K562 (cell line): Measurements from ENCODE around the gene SLC22A3. TPM values are rescaled to one million over a fixed set of nuclear protein-coding genes. Genes with fewer than 3 reads are reported as not detected.

ENCODE experiments used
- ATAC-seq: fragments of 200-7000 bp; cut with Tn5 transposase; 3 replicates; pipeline ENCODE4 v1.9.1; 2020; ENCODE audit warnings: moderate library complexity
- Bru-seq: library from RNA; stranded (reverse); fragments of 400-500 nt; gene quantifications from one replicate; lab custom pipeline; 2021; lab: Mats Ljungman, UMichigan
- BruChase-seq, 2 experiments: library from RNA; stranded (reverse); fragments of 400-500 nt; gene quantifications; one replicate each; lab custom pipeline; 2021; lab: Mats Ljungman, UMichigan
- BruUV-seq: library from RNA; stranded (reverse); fragments of 400-500 nt; replicated peaks from 2 replicates; lab custom pipeline; 2021; lab: Mats Ljungman, UMichigan
- CTCF ChIA-PET: fragments of 300-600 bp; formaldehyde crosslinking; extraction: SDS; loops from one replicate; lab custom pipeline; 2021; ENCODE audit warnings: low intra/inter-chr PET ratio; lab: Yijun Ruan, JAX
- POLR2A ChIA-PET: fragments of 300-600, 350-650 bp; sonication (Branson Sonifier 250); formaldehyde crosslinking; extraction: SDS; loops from one replicate; lab custom pipeline; 2021; ENCODE audit warnings: antibody characterized with exemption, inconsistent platforms; lab: Yijun Ruan, JAX
- DNase-seq, 4 experiments: peaks; one replicate each; pipeline versions ENCODE4 v3.0.0 to v3.0.0-alpha.2; 2011 to 2018; ENCODE audit warnings: low spot score in 3 of 4, mixed read lengths in 3 of 4; ENCODE audit errors: extremely low read depth in 1 of 4
- FAIRE-seq: peaks from 2 replicates; lab custom pipeline; 2011; peaks lifted over from hg19 to GRCh38; lab: Jason Lieb, UNC
- H2AFZ ChIP-seq: 2 replicates; pipeline ENCODE4 v1.6.0; 2011; ENCODE audit warnings: low read depth, low read length, control low read depth, inconsistent platforms
- H3K27ac ChIP-seq: fragments of 200-600 bp; 3 replicates; pipeline ENCODE4 v1.8.0; 2011; ENCODE audit warnings: low read depth, mild to moderate bottlenecking, control low read depth, inconsistent platforms, low read length, moderate library complexity, mixed read lengths; ENCODE audit errors: extremely low read depth
- H3K27me3 ChIP-seq, 2 experiments: fragments of 300-600 bp in 1 of 2; 2 replicates in 1 of 2; 3 replicates in 1 of 2; pipeline versions ENCODE4 v1.6.0 to v1.8.0; 2011; ENCODE audit warnings: inconsistent platforms in 2 of 2, low read length in 2 of 2, mild to moderate bottlenecking in 1 of 2, mixed read lengths in 1 of 2, moderate library complexity in 1 of 2; ENCODE audit not compliant: control insufficient read depth in 2 of 2, insufficient read depth in 2 of 2
- H3K36me3 ChIP-seq: fragments of 300-600 bp; 3 replicates; pipeline ENCODE4 v1.8.0; 2011; ENCODE audit warnings: mild to moderate bottlenecking, low read length, inconsistent platforms; ENCODE audit not compliant: control insufficient read depth, insufficient read depth
- H3K4me1 ChIP-seq, 2 experiments: fragments of 200-600 bp in 1 of 2; replicated peaks in 1 of 2; 2 replicates in 1 of 2; 3 replicates in 1 of 2; pipeline versions ENCODE4 v1.5.1 to v1.8.0; 2011; ENCODE audit warnings: inconsistent platforms in 2 of 2, low read length in 2 of 2, mild to moderate bottlenecking in 1 of 2, mixed read lengths in 1 of 2, moderate library complexity in 1 of 2; ENCODE audit not compliant: control insufficient read depth in 2 of 2, insufficient read depth in 2 of 2
- H3K4me2 ChIP-seq: 2 replicates; pipeline ENCODE4 v1.6.1; 2011; ENCODE audit warnings: low read length, control low read depth, inconsistent platforms, mixed read lengths; ENCODE audit not compliant: insufficient read depth
- H3K4me3 ChIP-seq: fragments of 200-600 bp; sonication (generic), shearing (Covaris generic); 2 replicates; pipeline ENCODE4 v1.5.1; 2016; ENCODE audit warnings: control low read depth, inconsistent platforms
- H3K79me2 ChIP-seq: fragments of 200-600 bp; 3 replicates; pipeline ENCODE4 v1.8.0; 2011; ENCODE audit warnings: low read length, inconsistent platforms; ENCODE audit not compliant: control insufficient read depth, insufficient read depth
- H3K9ac ChIP-seq, 2 experiments: 2 replicates each; pipeline versions ENCODE4 v1.6.0 to v1.6.1; 2011; ENCODE audit warnings: low read depth in 2 of 2, low read length in 2 of 2, control low read depth in 1 of 2, inconsistent platforms in 1 of 2, mild to moderate bottlenecking in 1 of 2, mixed read lengths in 1 of 2; ENCODE audit not compliant: insufficient read depth in 1 of 2
- H3K9me1 ChIP-seq: one replicate; pipeline ENCODE4 v1.6.0; 2011; ENCODE audit warnings: inconsistent platforms, mild to moderate bottlenecking, low read length, moderate library complexity; ENCODE audit not compliant: control insufficient read depth, insufficient read depth
- H3K9me3 ChIP-seq: replicated peaks from 2 replicates; pipeline ENCODE4 v1.5.1; 2011; ENCODE audit warnings: low read depth, low read length, inconsistent platforms; ENCODE audit not compliant: control insufficient read depth, insufficient read depth
- H4K20me1 ChIP-seq: replicated peaks from 2 replicates; pipeline ENCODE4 v1.6.1; 2011; ENCODE audit warnings: low read length, inconsistent platforms, mixed read lengths; ENCODE audit not compliant: control insufficient read depth, insufficient read depth
- ATF1 ChIP-seq, 2 experiments: fragments of 450-650 bp in 1 of 2; IDR thresholded peaks; 2 replicates each; pipeline ENCODE4 v1.6.1; 2016; ENCODE audit warnings: missing compliant biosample characterization in 1 of 2, missing genetic modification characterization in 1 of 2
- CXXC5 ChIP-seq: fragments of 250-450 bp; sonication (Bioruptor Pico); IDR thresholded peaks from 2 replicates; pipeline ENCODE4 v1.8.0; 2022; ENCODE audit warnings: inconsistent platforms, mild to moderate bottlenecking, moderate library complexity
- E2F1 ChIP-seq: sonication (generic); formaldehyde crosslinking; IDR thresholded peaks from 2 replicates; pipeline ENCODE4 v1.8.1; 2023; ENCODE audit warnings: mild to moderate bottlenecking, missing genetic modification reagents, moderate library complexity
- EGR1 ChIP-seq: fragments of 450-650 bp; conservative IDR thresholded peaks from 2 replicates; pipeline ENCODE4 v1.6.1; 2017; ENCODE audit warnings: mild to moderate bottlenecking
- GTF2B ChIP-seq: IDR thresholded peaks from 2 replicates; pipeline ENCODE4 v1.6.1; 2011; ENCODE audit not compliant: insufficient read length; ENCODE audit errors: extremely low read depth
- PATZ1 ChIP-seq: fragments of 250-450 bp; sonication (Bioruptor Pico); IDR thresholded peaks from 2 replicates; pipeline ENCODE4 v1.5.0; 2020; ENCODE audit warnings: mild to moderate bottlenecking, borderline replicate concordance
- STAT5A ChIP-seq: IDR thresholded peaks from 2 replicates; pipeline ENCODE4 v1.6.1; 2012; ENCODE audit warnings: low read length, inconsistent platforms, borderline replicate concordance
- WHSC1 ChIP-seq: IDR thresholded peaks from one replicate; pipeline ENCODE4 v1.6.1; 2012; ENCODE audit warnings: low read length, control low read depth, inconsistent platforms
- ZKSCAN1 ChIP-seq: fragments of 150-350 bp; IDR thresholded peaks from 2 replicates; pipeline ENCODE4 v1.6.1; 2016; ENCODE audit warnings: low read depth, low read length
- ZNF586 ChIP-seq: fragments of 450-650 bp; formaldehyde crosslinking; conservative IDR thresholded peaks from 2 replicates; pipeline ENCODE4 v1.4.0; 2020; ENCODE audit warnings: mild to moderate bottlenecking, moderate library complexity
- WGBS: fragments of 100-300 bp; shearing (Covaris generic); methylation state at CpG from one replicate; pipeline ENCODE4 v1.1.6; 2016; ENCODE audit warnings: low coverage, mixed read lengths; ENCODE audit not compliant: insufficient coverage; ENCODE audit errors: missing lambda C conversion rate; 5-methylcytosine and 5-hydroxymethylcytosine counted together
- in situ Hi-C: fragments of 300-500 bp; cut with MboI; formaldehyde crosslinking; loops from 4 replicates; pipeline ENCODE4 v1.15.0; 2018; ENCODE audit warnings: inconsistent platforms, mixed read lengths
- intact Hi-C: fragments of 100-400 bp; cut with micrococcal nuclease; formaldehyde crosslinking; loops from 2 replicates; pipeline ENCODE4 v1.14.2; 2022
- long read RNA-seq, 3 experiments: library from polyadenylated mRNA in 2 of 3; library from RNA in 1 of 3; unstranded in 2 of 3; stranded (forward) in 1 of 3; transcript quantifications; one replicate each; pipeline ENCODE4 v2.0.0, GENCODE V29; 2019 to 2022
- polyA minus RNA-seq, 3 experiments: library from RNA; depleted of rRNA, polyadenylated mRNA; stranded (reverse); fragments of >200 nt; gene quantifications; 2 replicates each; pipeline ENCODE4 v1.2.3, GENCODE V29; 2011
- polyA plus RNA-seq, 8 experiments: library from polyadenylated mRNA; depleted of rRNA in 4 of 8; stranded (reverse) in 5 of 8; unstranded in 3 of 8; fragments of >200 nt; fragmentation: Nextera tagmentation in 2 of 8; fragmentation: Illumina TruSeq in 1 of 8; extraction: Ambion mirVana in 2 of 8; extraction: Trizol in 1 of 8; gene quantifications; 2 replicates each; pipeline versions ENCODE4 v1.2.1 to v1.2.3, GENCODE V29; 2011 to 2014; ENCODE audit warnings: inconsistent platforms in 1 of 8, missing spikeins in 1 of 8
- total RNA-seq, 7 experiments: library from RNA; depleted of rRNA in 6 of 7; stranded (reverse); fragments of >200 nt in 6 of 7; fragmentation: Illumina TruSeq in 2 of 7; extraction: Trizol in 2 of 7; gene quantifications; 2 replicates each; pipeline versions ENCODE4 v1.2.1 to v1.2.3, GENCODE V29; 2011 to 2021; ENCODE audit warnings: low replicate concordance in 1 of 7

Gene SLC22A3
- not detected in 2 replicates for total RNA-seq (2011; cell fraction: chromatin; rRNA removed; ENCODE audit: low replicate concordance)
- total RNA-seq (2011; cell fraction: nucleolus; rRNA removed), result not detected in 2 replicates
- not detected in 2 replicates for total RNA-seq (2011; cell fraction: nucleoplasm; rRNA removed)
- total RNA-seq (2014; rRNA removed) (not detected in 2 replicates), total RNA-seq (2014; rRNA removed; fragmentation: Illumina TruSeq; extraction: Trizol) (not detected in 2 replicates), total RNA-seq (2015; rRNA removed; fragmentation: Illumina TruSeq; extraction: Trizol) (not detected in 2 replicates), total RNA-seq (2021) (0.07 TPM in 1 of 2 replicates, not detected in the other), polyA plus RNA-seq (2011; rRNA removed) (not detected in 2 replicates), polyA plus RNA-seq (2014; fragmentation: Illumina TruSeq; extraction: Trizol) (not detected in 2 replicates), polyA plus RNA-seq (2014; fragmentation: Nextera tagmentation; extraction: Ambion mirVana) (not detected), polyA plus RNA-seq (2014; rRNA removed) (not detected in 2 replicates), polyA minus RNA-seq (2011; rRNA and poly(A)+ RNA removed) (not detected in 2 replicates), Bru-seq, nascent RNA (percentile 6 among the genes with signal in this experiment), BruChase-seq, experiment 1, labeled RNA remaining after a 2-hour chase (percentile 10 among the genes with signal in this experiment), BruChase-seq, experiment 2, labeled RNA remaining after a 6-hour chase (percentile 11 among the genes with signal in this experiment)
- polyA plus RNA-seq (2011; cell fraction: cytosol; rRNA removed), result not detected in 2 replicates
- polyA plus RNA-seq (2011; cell fraction: nucleus; rRNA removed), result not detected in 2 replicates
- polyA plus RNA-seq (2012), result not detected in 2 replicates
- polyA minus RNA-seq (2011; cell fraction: cytosol; rRNA and poly(A)+ RNA removed), result not detected in 2 replicates
- not detected in 2 replicates for polyA minus RNA-seq (2011; cell fraction: nucleus; rRNA and poly(A)+ RNA removed)
- long read RNA-seq, experiment 1, result 0 reads
- long read RNA-seq, experiment 2, result 0 reads
- long read RNA-seq, experiment 3, result 0 reads

- DNase-seq (no peak), ATAC-seq (no peak), FAIRE-seq (no peak)
- no peaks in the 10 kb centered on the region for H3K79me2 ChIP-seq
- intact Hi-C loops, result no loop called here
- no TSS peak for BruUV-seq
- H3K4me3 ChIP-seq, result no peak within 1 kb of the TSS
- TF ChIP-seq CXXC5 (CRISPR knock-in tag), result no peak
- TF ChIP-seq PATZ1 (CRISPR knock-in tag), result no peak
- TF ChIP-seq STAT5A, result no peak
- no peak for TF ChIP-seq E2F1 (CRISPR knock-in tag)
- no peak for TF ChIP-seq EGR1
- no peak for TF ChIP-seq GTF2B
- TF ChIP-seq ZKSCAN1, result no peak
- TF ChIP-seq ATF1 (CRISPR knock-in tag; IDR thresholded peaks at IDR 0.05), result no peak
- no peak for TF ChIP-seq ATF1 (tag; IDR thresholded peaks at IDR 0.05)
- no peak for TF ChIP-seq ZNF586 (CRISPR knock-in tag)
- no peak for TF ChIP-seq WHSC1
- ChIA-PET POLR2A (no interaction called here), CTCF (no interaction called here)
- H3K4me1 ChIP-seq, result peaks cover 0 to 10% of the 10 kb centered on the region in 2 experiments; a peak in 1 of 5 replicates
- H3K9ac ChIP-seq, result no peak within 1 kb of the TSS
- H2AFZ ChIP-seq, result no peak within 1 kb of the TSS
- H3K27ac ChIP-seq, result no peak within 1 kb of the TSS
- peaks cover 2% of the 10 kb centered on the region; the same call in 1 of the 2 replicates for H4K20me1 ChIP-seq
- H3K27me3 ChIP-seq, result peaks cover 36 to 44% of the 10 kb centered on the region in 2 experiments
- H3K4me2 ChIP-seq, result no peak within 1 kb of the TSS
- no peaks in the 10 kb centered on the region for H3K9me3 ChIP-seq
- 23% methylated on average over 52 of the region's 105 CpGs for WGBS
- H3K36me3 ChIP-seq, result no peaks in the 10 kb centered on the region
- no peaks in the 10 kb centered on the region for H3K9me1 ChIP-seq
- in situ Hi-C loops, result no loop called here
Observed at GRCh38 chr6:160348223-160349019, at the start of gene SLC22A3. SLC22A3 (plus strand) TSS chr6:160348378; CDS start chr6:160348420, 42 bp downstream.
